CD4-positive, alpha-beta T cell treated with Interleukin-4 for 1 hour (primary cell): ENCODE results near the gene RTN4R.

Experiments used
- DNase-seq, 2 donors: peaks; one replicate each; pipeline ENCODE4 v3.0.0-alpha.2; 2020 to 2022

Gene RTN4R

GRCh38 chr22:20256027-20256426, 12.1 kb downstream of the RTN4R start:
- DNase-seq: no peak

- no peak for DNase-seq
Observed at GRCh38 chr22:20254975-20255946, 12.9 kb downstream of the RTN4R start.

- DNase-seq: no peak
Observed at GRCh38 chr22:20253161-20253560, 15.0 kb downstream of the RTN4R start.

- DNase-seq: no peak
Observed at GRCh38 chr22:20251981-20252380, 16.1 kb downstream of the RTN4R start.

- no peak for DNase-seq
Observed at GRCh38 chr22:20251491-20251890, 16.6 kb downstream of the RTN4R start.

GRCh38 chr22:20249797-20250354, 18.2 kb downstream of the RTN4R start:
- no peak for DNase-seq

GRCh38 chr22:20248461-20248978, 19.6 kb downstream of the RTN4R start:
- DNase-seq: no peak

- no peak for DNase-seq
Observed at GRCh38 chr22:20247608-20248171, 20.4 kb downstream of the RTN4R start.

GRCh38 chr22:20247010-20247505, 21.1 kb downstream of the RTN4R start:
- peak in 1 of 2 donors; percentile 22 for DNase-seq

GRCh38 chr22:20246368-20247009, 21.6 kb downstream of the RTN4R start:
- DNase-seq: no peak

- no peak for DNase-seq
Observed at GRCh38 chr22:20245577-20246367, 22.3 kb downstream of the RTN4R start.

GRCh38 chr22:20244691-20245576, 23.2 kb downstream of the RTN4R start:
- peak; percentile 64 to 74 for DNase-seq

GRCh38 chr22:20244250-20244648, 23.9 kb downstream of the RTN4R start:
- no peak for DNase-seq

- peak; percentile 33 to 64 for DNase-seq
Observed at GRCh38 chr22:20243537-20244249, 24.4 kb downstream of the RTN4R start.

GRCh38 chr22:20243176-20243536, 25.0 kb downstream of the RTN4R start:
- DNase-seq: no peak

GRCh38 chr22:20242393-20243175, 25.5 kb downstream of the RTN4R start:
- DNase-seq: peak in 1 of 2 donors; percentile 22

GRCh38 chr22:20241579-20242392, 26.3 kb downstream of the RTN4R start:
- no peak for DNase-seq

GRCh38 chr22:20240900-20241299, 27.2 kb downstream of the RTN4R start:
- DNase-seq: no peak

GRCh38 chr22:20240447-20240764, 27.7 kb downstream of the RTN4R start:
- no peak for DNase-seq
